Smooth muscle cell (in vitro differentiated cells): Measurements from ENCODE around the gene RUSF1. TPM values are rescaled to one million over a fixed set of nuclear protein-coding genes. Genes with fewer than 3 reads are reported as not detected.

Source experiments
- DNase-seq: peaks from one replicate; lab custom pipeline; 2025; ENCODE audit not compliant: unreplicated experiment; lab: John Stamatoyannopoulos, UW
- H2AFZ ChIP-seq: fragments of 200-600 bp; sonication (generic); 2 replicates; pipeline ENCODE4 v1.6.0; 2016; ENCODE audit warnings: antibody characterized with exemption, low read depth, mild to moderate bottlenecking
- H3F3A ChIP-seq: fragments of 200-600 bp; sonication (generic); 2 replicates; pipeline ENCODE4 v1.6.0; 2017; ENCODE audit warnings: antibody characterized with exemption, low read depth
- H3K27ac ChIP-seq: fragments of 200-600 bp; sonication (generic); 2 replicates; pipeline ENCODE4 v1.5.1; 2016; ENCODE audit warnings: low read depth, mild to moderate bottlenecking
- H3K27me3 ChIP-seq: fragments of 200-600 bp; sonication (generic); 2 replicates; pipeline ENCODE4 v1.6.1; 2016; ENCODE audit warnings: low read depth, mild to moderate bottlenecking
- H3K36me3 ChIP-seq: fragments of 200-600 bp; sonication (generic); 2 replicates; pipeline ENCODE4 v1.5.1; 2016; ENCODE audit warnings: low read depth
- H3K4me1 ChIP-seq: fragments of 200-600 bp; sonication (generic); 2 replicates; pipeline ENCODE4 v1.5.1; 2016; ENCODE audit warnings: low read depth
- H3K4me2 ChIP-seq: fragments of 200-600 bp; sonication (generic); 2 replicates; pipeline ENCODE4 v1.6.0; 2016; ENCODE audit warnings: mild to moderate bottlenecking
- H3K4me3 ChIP-seq: fragments of 200-600 bp; sonication (generic); 2 replicates; pipeline ENCODE4 v1.5.1; 2016; ENCODE audit warnings: mild to moderate bottlenecking
- H3K79me2 ChIP-seq: fragments of 200-600 bp; sonication (generic); 2 replicates; pipeline ENCODE4 v1.6.0; 2016; ENCODE audit warnings: low read depth, mild to moderate bottlenecking
- H3K9ac ChIP-seq: fragments of 200-600 bp; sonication (generic); 2 replicates; pipeline ENCODE4 v1.6.0; 2016; ENCODE audit warnings: low read depth
- H3K9me3 ChIP-seq: fragments of 200-600 bp; sonication (generic); replicated peaks from 2 replicates; pipeline ENCODE4 v1.5.1; 2016; ENCODE audit warnings: low read depth
- H4K20me1 ChIP-seq: fragments of 200-600 bp; sonication (generic); 2 replicates; pipeline ENCODE4 v1.6.0; 2016; ENCODE audit warnings: low read depth
- CTCF ChIP-seq: fragments of 200-600 bp; sonication (generic); IDR thresholded peaks from 2 replicates; pipeline ENCODE4 v1.5.1; 2017; ENCODE audit warnings: borderline replicate concordance, mild to moderate bottlenecking, antibody characterized with exemption; ENCODE audit not compliant: insufficient read depth, poor library complexity, severe bottlenecking
- WGBS: methylation state at CpG from one replicate; pipeline ENCODE4 v1.1.7; 2016; ENCODE audit warnings: low lambda C conversion rate; 5-methylcytosine and 5-hydroxymethylcytosine counted together
- polyA plus RNA-seq: library from polyadenylated mRNA; unstranded; fragments of >200 nt; fragmentation: Nextera tagmentation; extraction: Ambion mirVana; gene quantifications from 2 replicates; pipeline ENCODE4 v1.2.1, GENCODE V29; 2016
- total RNA-seq: library from RNA; depleted of rRNA; stranded (reverse); fragments of >200 nt; gene quantifications from 2 replicates; pipeline ENCODE4 v1.2.3, GENCODE V29; 2014

RUSF1 gene
- total and polyA plus RNA-seq, 2 experiments from 2014 or later, result 55.9 to 72.1 TPM

DNA sequence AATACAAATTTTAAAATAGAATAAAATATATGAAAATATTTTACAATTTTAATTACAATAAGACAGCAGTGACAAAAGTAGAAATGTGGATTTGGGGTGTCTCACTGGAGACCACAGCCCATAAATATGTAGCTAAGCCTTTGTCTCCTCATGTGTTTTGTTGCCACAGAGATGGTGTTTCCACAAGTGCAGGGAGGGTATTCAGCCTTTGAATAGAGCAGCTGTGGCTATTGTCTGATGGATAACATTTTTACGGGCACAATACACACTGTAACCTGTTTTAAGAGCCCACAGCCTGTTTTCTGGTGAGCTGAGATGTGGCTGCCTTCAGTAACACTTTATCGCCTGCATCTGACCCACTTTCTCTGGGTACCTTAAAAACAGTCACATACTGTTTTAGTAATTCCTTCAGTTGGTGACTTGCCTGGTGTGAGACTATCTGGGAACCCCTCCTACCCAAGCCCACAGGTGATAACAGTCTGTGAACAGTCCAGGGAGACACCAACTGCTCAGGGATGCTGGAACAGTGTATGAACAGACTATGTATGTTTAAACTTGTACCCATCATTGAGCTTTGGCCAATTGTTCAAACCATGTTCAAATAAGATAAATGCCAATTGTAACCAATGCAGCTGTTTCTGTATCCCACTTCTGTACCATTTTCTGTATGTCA, 11.7 kb upstream of the RUSF1 start:
- TF ChIP-seq CTCF, result no peak
- no peaks in the 10 kb centered on the region for H3K79me2 ChIP-seq
- DNase-seq, result no peak
- WGBS, result 86% methylated on average over 2 of the region's 2 CpGs
- H4K20me1 ChIP-seq, result no peaks in the 10 kb centered on the region
- H3K4me3 ChIP-seq, result no peak overlapping the region
- H3K27ac ChIP-seq, result no peak overlapping the region
- no peaks in the 10 kb centered on the region for H3K9me3 ChIP-seq
- no peaks in the 10 kb centered on the region for H3K27me3 ChIP-seq
- no peaks in the 10 kb centered on the region for H3F3A ChIP-seq
- H3K9ac ChIP-seq, result no peak overlapping the region
- no peak overlapping the region for H3K4me2 ChIP-seq
- H2AFZ ChIP-seq, result no peak overlapping the region
- no peaks in the 10 kb centered on the region for H3K36me3 ChIP-seq
- no peaks in the 10 kb centered on the region for H3K4me1 ChIP-seq

GRCh38 chr16:31517800-31518402, 9.7 kb upstream of the RUSF1 start:
- 89% methylated on average over 4 of the region's 4 CpGs for WGBS
- no peaks in the 10 kb centered on the region for H3K27me3 ChIP-seq
- no peak overlapping the region for H3K27ac ChIP-seq
- H3F3A ChIP-seq, result no peaks in the 10 kb centered on the region
- no peak for DNase-seq
- H3K4me2 ChIP-seq, result no peak overlapping the region
- H3K9ac ChIP-seq, result no peak overlapping the region
- no peaks in the 10 kb centered on the region for H3K4me1 ChIP-seq
- H3K4me3 ChIP-seq, result no peak overlapping the region
- H3K36me3 ChIP-seq, result no peaks in the 10 kb centered on the region
- H4K20me1 ChIP-seq, result no peaks in the 10 kb centered on the region
- H3K79me2 ChIP-seq, result no peaks in the 10 kb centered on the region
- no peak overlapping the region for H2AFZ ChIP-seq
- no peaks in the 10 kb centered on the region for H3K9me3 ChIP-seq
- no peak for TF ChIP-seq CTCF

DNA sequence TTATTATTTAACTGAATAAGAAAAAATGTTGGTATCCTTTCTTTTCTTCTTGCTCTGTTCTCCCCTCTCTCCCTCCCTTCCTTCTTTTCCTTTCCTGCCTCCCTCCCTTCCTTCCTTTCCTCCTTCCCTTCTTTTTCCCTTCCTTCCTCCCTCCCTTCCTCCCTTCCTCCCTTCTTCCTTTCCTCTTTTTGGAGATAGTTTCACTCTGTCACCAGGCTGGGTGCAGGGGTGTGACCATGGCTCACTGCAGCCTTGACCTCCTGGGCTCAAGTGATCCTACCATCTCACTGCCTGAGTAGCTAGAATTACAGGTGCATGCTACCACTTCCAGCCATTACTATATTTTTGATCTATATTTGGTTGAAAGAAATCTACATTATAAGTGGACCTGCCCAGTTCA, 5.7 kb upstream of the RUSF1 start:
- no peak overlapping the region for H3K4me3 ChIP-seq
- no peak for TF ChIP-seq CTCF
- no peaks in the 10 kb centered on the region for H4K20me1 ChIP-seq
- H3K27ac ChIP-seq, result no peak overlapping the region
- H3K4me2 ChIP-seq, result no peak overlapping the region
- no peaks in the 10 kb centered on the region for H3F3A ChIP-seq
- H2AFZ ChIP-seq, result no peak overlapping the region
- DNase-seq, result no peak
- no peaks in the 10 kb centered on the region for H3K9me3 ChIP-seq
- H3K4me1 ChIP-seq, result peaks cover 4% of the 10 kb centered on the region
- H3K9ac ChIP-seq, result no peak overlapping the region
- H3K36me3 ChIP-seq, result no peaks in the 10 kb centered on the region
- peaks cover 4% of the 10 kb centered on the region for H3K79me2 ChIP-seq
- H3K27me3 ChIP-seq, result no peaks in the 10 kb centered on the region

DNA sequence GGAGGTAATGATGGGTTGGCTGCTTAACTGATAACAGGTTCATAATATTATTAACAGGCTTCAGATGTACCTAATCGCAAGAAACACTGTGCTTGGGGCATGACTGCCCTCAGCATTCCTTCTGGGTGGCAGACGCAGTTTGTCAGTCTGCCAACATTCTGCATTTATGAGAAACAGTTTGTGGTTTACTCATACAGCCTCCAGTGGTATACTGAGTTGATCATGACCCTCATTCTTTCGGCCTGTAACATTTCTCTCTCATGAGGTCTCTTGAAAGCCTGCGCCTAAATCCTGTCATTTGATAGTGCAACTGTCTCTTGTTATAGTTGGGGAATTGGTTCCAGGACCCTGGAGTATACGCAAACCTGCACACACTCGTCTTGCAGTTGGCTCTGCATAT, 4.9 kb upstream of the RUSF1 start:
- Histone ChIP-seq H3K4me2 (no peak overlapping the region), H3K79me2 (peaks cover 11% of the 10 kb centered on the region), H4K20me1 (no peaks in the 10 kb centered on the region), H3F3A (no peaks in the 10 kb centered on the region), H3K27ac (no peak overlapping the region), H3K27me3 (no peaks in the 10 kb centered on the region), H3K4me3 (no peak overlapping the region), H2AFZ (no peak overlapping the region), H3K4me1 (peaks cover 7% of the 10 kb centered on the region), H3K36me3 (no peaks in the 10 kb centered on the region), H3K9me3 (no peaks in the 10 kb centered on the region), H3K9ac (no peak overlapping the region)
- no peak for DNase-seq
- no peak for TF ChIP-seq CTCF
- 62% methylated on average over 6 of the region's 6 CpGs for WGBS
